ENCODE data around the gene MARVELD1.
A peak's percentile ranks its signal among the peaks of the same experiment; 100 is the strongest.

The MARVELD1 gene

DNA sequence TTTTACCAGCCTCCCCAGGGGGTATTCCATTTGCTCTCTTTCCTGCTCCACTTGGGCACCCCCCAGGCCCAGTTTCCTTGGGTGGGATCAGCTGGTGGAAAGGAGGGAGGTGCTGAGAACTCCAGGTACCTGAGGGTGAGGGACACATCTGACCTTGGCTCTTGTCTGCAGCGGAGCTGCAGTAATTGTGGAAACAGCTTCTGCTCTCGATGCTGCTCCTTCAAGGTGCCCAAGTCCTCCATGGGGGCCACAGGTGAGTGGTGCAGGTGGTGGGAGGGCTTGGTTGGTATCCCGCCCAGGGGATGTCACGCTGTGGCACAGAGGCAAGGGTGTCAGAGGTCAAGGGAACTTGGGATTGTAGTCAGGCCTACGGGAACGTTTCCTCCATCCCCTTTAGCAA lies 43.9 kb downstream of the MARVELD1 start:
- TF ChIP-seq CTCF (IDR thresholded peaks at IDR 0.05; ENCODE audit: low read depth, low read length) = no peak
- Histone ChIP-seq H3K9me3 (ENCODE audit: severe bottlenecking) (no peaks in the 10 kb centered on the region), H3K27me3 (ENCODE audit: insufficient read depth, low read depth, severe bottlenecking) (no peaks in the 10 kb centered on the region), H3K27ac (no peak overlapping the region), H3K36me3 (peaks cover 66% of the 10 kb centered on the region), H3K4me3 (ENCODE audit: low read depth, low read length) (no peak overlapping the region)
- DNase-seq = no peak

GRCh38 chr10:97759158-97759887 lies 45.8 kb downstream of the MARVELD1 start:
- no peaks in the 10 kb centered on the region for H3K9me3 ChIP-seq (ENCODE audit: severe bottlenecking)
- no peak overlapping the region for H3K4me3 ChIP-seq (ENCODE audit: low read depth, low read length)
- peak; percentile 84 for DNase-seq
- no peak overlapping the region for H3K27ac ChIP-seq
- TF ChIP-seq CTCF (IDR thresholded peaks at IDR 0.05; ENCODE audit: low read depth, low read length) = peak; percentile 98
- no peaks in the 10 kb centered on the region for H3K27me3 ChIP-seq (ENCODE audit: insufficient read depth, low read depth, severe bottlenecking)
- H3K36me3 ChIP-seq = peaks cover 52% of the 10 kb centered on the region

GRCh38 chr10:97759946-97760345 lies 46.4 kb downstream of the MARVELD1 start:
- no peak overlapping the region for H3K27ac ChIP-seq
- no peak overlapping the region for H3K4me3 ChIP-seq (ENCODE audit: low read depth, low read length)
- H3K9me3 ChIP-seq (ENCODE audit: severe bottlenecking) = no peaks in the 10 kb centered on the region
- H3K36me3 ChIP-seq = peaks cover 46% of the 10 kb centered on the region
- no peak for DNase-seq
- no peak for TF ChIP-seq CTCF (IDR thresholded peaks at IDR 0.05; ENCODE audit: low read depth, low read length)
- no peaks in the 10 kb centered on the region for H3K27me3 ChIP-seq (ENCODE audit: insufficient read depth, low read depth, severe bottlenecking)

DNA sequence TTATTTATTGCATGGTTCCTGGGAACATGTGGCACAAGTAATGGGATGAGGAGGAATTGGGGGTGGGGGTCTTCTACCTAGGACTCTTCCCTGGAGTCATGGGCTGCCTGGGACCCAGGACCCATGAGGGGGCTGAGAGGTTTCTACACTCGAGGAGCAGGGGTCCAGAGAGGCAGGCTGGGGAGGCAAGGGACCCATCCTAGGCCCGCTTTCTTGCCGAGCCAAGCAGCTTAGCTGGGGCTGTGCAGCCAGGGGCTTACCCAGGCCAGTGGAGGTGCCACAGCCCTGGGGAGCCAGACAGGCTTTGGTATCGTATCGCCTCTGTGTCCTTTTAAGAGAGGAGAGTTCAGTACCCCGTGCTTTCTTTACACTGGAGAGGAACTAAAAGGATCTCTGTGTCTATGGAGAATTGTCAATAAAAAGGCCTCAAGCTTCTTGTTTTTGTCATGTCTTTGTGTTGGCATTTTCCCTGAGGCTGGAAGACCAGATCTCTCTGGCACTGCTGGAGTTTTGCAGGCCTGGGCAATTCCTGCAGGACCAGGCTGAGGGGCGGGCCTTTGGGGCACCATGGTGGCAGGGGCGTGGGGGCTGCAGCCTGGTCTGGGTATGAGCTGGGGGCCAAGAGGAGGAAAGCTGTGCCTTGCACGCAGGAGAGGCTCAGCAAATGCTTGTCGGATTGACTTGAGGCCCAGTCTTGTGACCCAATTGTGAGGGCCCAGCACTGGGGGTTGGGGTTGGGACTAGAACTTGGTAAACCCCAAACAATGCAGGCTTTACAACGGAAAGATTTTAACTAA lies 47.1 kb downstream of the MARVELD1 start:
- no peak overlapping the region for H3K27ac ChIP-seq
- no peak for TF ChIP-seq CTCF (IDR thresholded peaks at IDR 0.05; ENCODE audit: low read depth, low read length)
- no peaks in the 10 kb centered on the region for H3K9me3 ChIP-seq (ENCODE audit: severe bottlenecking)
- H3K4me3 ChIP-seq (ENCODE audit: low read depth, low read length) = no peak overlapping the region
- peaks cover 39% of the 10 kb centered on the region for H3K36me3 ChIP-seq
- peak; percentile 30 for DNase-seq
- no peaks in the 10 kb centered on the region for H3K27me3 ChIP-seq (ENCODE audit: insufficient read depth, low read depth, severe bottlenecking)

DNA sequence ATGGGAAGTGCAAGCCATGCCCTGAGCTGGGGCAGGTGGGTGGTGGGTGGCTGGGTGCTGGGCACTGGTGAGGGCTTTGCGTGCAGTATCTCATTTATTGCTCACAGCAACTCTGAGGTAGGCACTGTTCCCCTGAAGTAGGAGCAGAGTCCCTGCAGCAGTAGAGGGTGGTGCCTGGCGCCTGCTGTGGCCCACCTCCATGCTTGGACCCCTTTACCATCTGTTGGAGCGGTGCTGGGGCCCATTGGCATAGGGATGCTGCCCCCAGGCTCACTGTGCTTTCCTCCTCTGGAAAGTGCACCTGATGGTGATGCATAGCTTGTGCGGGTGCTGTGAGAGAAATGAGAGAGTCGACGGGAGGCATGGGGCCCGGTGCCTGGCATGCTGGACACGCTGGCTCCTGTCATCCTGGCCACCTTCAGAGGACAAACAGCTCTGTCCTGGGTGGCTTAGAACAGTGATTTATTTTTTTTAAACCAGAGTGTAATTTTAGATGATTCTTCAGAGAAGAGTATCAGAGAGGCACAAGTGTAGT lies 47.9 kb downstream of the MARVELD1 start:
- no peak for DNase-seq
- peaks cover 32% of the 10 kb centered on the region for H3K36me3 ChIP-seq
- no peak for TF ChIP-seq CTCF (IDR thresholded peaks at IDR 0.05; ENCODE audit: low read depth, low read length)
- H3K4me3 ChIP-seq (ENCODE audit: low read depth, low read length) = no peak overlapping the region
- no peaks in the 10 kb centered on the region for H3K27me3 ChIP-seq (ENCODE audit: insufficient read depth, low read depth, severe bottlenecking)
- no peak overlapping the region for H3K27ac ChIP-seq
- no peaks in the 10 kb centered on the region for H3K9me3 ChIP-seq (ENCODE audit: severe bottlenecking)
